Measurements from ENCODE around the gene RABAC1. TPM values are rescaled to one million over a fixed set of nuclear protein-coding genes. Genes with fewer than 3 reads are reported as not detected.

Gene RABAC1, protein sequence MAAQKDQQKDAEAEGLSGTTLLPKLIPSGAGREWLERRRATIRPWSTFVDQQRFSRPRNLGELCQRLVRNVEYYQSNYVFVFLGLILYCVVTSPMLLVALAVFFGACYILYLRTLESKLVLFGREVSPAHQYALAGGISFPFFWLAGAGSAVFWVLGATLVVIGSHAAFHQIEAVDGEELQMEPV
- 126 and 130 TPM in 2 replicates for total RNA-seq

GRCh38 chr19:41959056-41960053, at the start of gene RABAC1:
Gene RABAC1 (minus strand): TSS chr19:41959321. CDS start chr19:41959292, 29 bp downstream.
- TF ChIP-seq, protein P1, sequence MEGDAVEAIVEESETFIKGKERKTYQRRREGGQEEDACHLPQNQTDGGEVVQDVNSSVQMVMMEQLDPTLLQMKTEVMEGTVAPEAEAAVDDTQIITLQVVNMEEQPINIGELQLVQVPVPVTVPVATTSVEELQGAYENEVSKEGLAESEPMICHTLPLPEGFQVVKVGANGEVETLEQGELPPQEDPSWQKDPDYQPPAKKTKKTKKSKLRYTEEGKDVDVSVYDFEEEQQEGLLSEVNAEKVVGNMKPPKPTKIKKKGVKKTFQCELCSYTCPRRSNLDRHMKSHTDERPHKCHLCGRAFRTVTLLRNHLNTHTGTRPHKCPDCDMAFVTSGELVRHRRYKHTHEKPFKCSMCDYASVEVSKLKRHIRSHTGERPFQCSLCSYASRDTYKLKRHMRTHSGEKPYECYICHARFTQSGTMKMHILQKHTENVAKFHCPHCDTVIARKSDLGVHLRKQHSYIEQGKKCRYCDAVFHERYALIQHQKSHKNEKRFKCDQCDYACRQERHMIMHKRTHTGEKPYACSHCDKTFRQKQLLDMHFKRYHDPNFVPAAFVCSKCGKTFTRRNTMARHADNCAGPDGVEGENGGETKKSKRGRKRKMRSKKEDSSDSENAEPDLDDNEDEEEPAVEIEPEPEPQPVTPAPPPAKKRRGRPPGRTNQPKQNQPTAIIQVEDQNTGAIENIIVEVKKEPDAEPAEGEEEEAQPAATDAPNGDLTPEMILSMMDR (IDR thresholded peaks at IDR 0.05; ENCODE audit: insufficient read depth, low read length, poor library complexity, severe bottlenecking) = peak; percentile 15
- Histone ChIP-seq H3K4me3 (ENCODE audit: low read depth, low read length) (peak within 1 kb of the TSS; percentile 61), H3K27me3 (ENCODE audit: control insufficient read depth, insufficient read depth, low read length) (no peaks in the 10 kb centered on the region), H3K36me3 (ENCODE audit: control insufficient read depth, insufficient read depth, low read length) (no peaks in the 10 kb centered on the region)
- DNase-seq (ENCODE audit: low read depth) = peak; percentile 71

DNA sequence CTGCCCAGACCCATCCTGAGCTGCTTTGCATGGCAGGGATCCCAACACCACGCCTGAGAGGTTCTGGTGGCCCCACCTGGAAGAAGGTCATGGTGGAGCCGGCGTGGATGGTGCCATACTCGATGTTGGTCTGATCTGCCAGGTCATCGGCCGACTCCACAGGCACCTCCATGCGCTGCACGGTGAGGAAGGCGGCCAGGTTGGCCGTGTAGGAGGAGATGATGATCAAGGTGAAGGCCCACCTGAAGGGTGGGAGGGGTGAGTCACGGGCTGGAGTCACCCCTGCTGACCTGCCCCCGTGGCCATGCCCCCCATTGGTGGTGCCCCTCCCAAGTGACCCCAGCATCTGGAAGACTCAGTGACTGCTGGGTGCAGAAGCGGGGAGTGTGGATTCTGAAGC, 47.4 kb upstream of the RABAC1 start:
- Histone ChIP-seq H3K4me3 (ENCODE audit: low read depth, low read length) (no peak overlapping the region), H3K27me3 (ENCODE audit: control insufficient read depth, insufficient read depth, low read length) (peaks cover 3% of the 10 kb centered on the region), H3K36me3 (ENCODE audit: control insufficient read depth, insufficient read depth, low read length) (no peaks in the 10 kb centered on the region)
- TF ChIP-seq, protein P1 (IDR thresholded peaks at IDR 0.05; ENCODE audit: insufficient read depth, low read length, poor library complexity, severe bottlenecking) = no peak
- no peak for DNase-seq (ENCODE audit: low read depth)

GRCh38 chr19:42005504-42005903, 46.4 kb upstream of the RABAC1 start:
- DNase-seq (ENCODE audit: low read depth) = no peak
- Histone ChIP-seq H3K4me3 (ENCODE audit: low read depth, low read length) (no peak overlapping the region), H3K27me3 (ENCODE audit: control insufficient read depth, insufficient read depth, low read length) (peaks cover 8% of the 10 kb centered on the region), H3K36me3 (ENCODE audit: control insufficient read depth, insufficient read depth, low read length) (no peaks in the 10 kb centered on the region)
- TF ChIP-seq, protein P1 (IDR thresholded peaks at IDR 0.05; ENCODE audit: insufficient read depth, low read length, poor library complexity, severe bottlenecking) = no peak

DNA sequence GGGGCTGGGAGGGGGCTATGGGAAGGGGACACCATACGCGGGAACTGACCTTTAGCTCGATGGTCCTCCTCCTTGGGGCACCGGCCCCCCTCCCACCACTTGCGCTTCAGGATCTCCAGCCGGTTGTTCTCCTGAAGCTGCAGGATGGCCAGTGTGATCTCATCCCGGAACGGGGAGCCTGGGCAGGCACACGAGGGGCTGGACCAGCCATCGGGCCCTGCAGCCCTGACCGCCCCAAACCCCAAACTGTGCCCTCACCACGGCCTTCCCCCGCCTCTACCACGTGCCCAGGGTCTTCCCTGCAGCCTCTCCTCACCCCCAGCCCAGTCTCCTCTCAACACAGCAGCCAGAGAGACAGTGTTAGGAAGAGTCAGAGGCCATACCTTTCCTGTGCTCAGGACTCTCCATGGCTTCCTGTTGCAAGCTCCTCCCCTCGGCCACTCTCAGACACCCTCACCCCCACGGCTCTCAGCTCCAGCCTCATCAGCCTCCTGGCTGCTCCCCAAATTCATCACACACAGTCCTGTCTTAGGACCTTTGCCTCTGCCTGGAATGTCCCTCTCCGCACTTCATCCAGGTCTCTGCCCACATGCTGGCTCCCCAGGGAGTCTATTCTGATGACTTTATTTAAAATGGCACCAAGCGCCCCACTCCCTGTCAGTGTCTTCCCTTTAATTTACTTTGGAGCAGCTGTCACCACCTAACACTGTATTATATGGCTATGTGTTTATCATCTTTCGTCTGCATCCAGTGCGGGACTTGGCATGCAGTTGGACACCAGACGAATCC, 44.6 kb upstream of the RABAC1 start:
- H3K4me3 ChIP-seq (ENCODE audit: low read depth, low read length) = no peak overlapping the region
- H3K36me3 ChIP-seq (ENCODE audit: control insufficient read depth, insufficient read depth, low read length) = no peaks in the 10 kb centered on the region
- peaks cover 23% of the 10 kb centered on the region for H3K27me3 ChIP-seq (ENCODE audit: control insufficient read depth, insufficient read depth, low read length)
- TF ChIP-seq, protein P1 (IDR thresholded peaks at IDR 0.05; ENCODE audit: insufficient read depth, low read length, poor library complexity, severe bottlenecking) = no peak
- DNase-seq (ENCODE audit: low read depth) = no peak

DNA sequence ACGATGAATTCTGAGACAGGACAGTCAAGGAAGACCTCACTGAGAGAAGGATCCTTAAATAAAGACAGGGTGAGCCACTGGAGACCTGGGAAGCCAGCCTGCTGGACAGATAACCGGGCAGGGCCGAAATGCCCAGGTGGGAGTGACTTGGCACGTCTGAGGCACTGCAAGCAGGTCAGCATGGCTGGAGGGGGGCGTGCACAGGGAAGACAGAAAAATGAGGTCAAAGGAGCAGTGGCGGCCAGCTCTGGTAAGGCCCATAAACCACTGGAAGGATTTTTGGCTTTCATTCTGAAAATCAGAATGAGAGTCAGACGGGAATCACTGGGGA, 40.7 kb upstream of the RABAC1 start:
- Histone ChIP-seq H3K36me3 (ENCODE audit: control insufficient read depth, insufficient read depth, low read length) (no peaks in the 10 kb centered on the region), H3K27me3 (ENCODE audit: control insufficient read depth, insufficient read depth, low read length) (peaks cover 61% of the 10 kb centered on the region), H3K4me3 (ENCODE audit: low read depth, low read length) (no peak overlapping the region)
- TF ChIP-seq, protein P1 (IDR thresholded peaks at IDR 0.05; ENCODE audit: insufficient read depth, low read length, poor library complexity, severe bottlenecking) = no peak
- no peak for DNase-seq (ENCODE audit: low read depth)

Measured in kidney epithelial cell (primary cell).